ENCODE results near the gene TECR. TPM values are rescaled to one million over a fixed set of nuclear protein-coding genes. Genes with fewer than 3 reads are reported as not detected.

The TECR gene
- total RNA-seq, 1 experiment from 2014 or later, result 164 TPM

DNA sequence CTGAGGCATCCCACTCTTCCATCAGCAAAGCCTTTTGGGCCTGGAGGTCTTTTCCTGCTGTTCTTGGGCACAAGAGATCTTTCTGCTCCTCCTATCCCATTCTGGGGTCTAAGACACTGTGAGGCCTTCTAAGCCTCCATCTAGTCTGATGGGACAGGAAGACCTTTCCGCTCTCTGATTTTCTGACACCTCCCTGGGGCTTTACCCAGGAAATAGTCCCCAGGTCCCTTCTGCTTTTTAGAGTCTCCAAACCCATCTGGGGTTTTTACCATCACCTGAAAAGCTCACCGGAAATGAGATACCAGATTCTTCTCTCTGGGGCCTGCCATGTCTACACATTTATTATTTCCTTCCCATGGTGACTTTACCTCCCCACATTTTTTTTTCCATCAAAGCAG lies 74.6 kb downstream of the TECR start:
- no CpG with 5 or more reads among the region's 2 CpGs for WGBS (ENCODE audit: extremely low coverage, insufficient read length, low lambda C conversion rate)

More for the DNA sequence above, 74.6 kb downstream of the TECR start:
- Mint-ChIP-seq H3K36me3 (ENCODE audit: insufficient read depth in 1 of 3, low read depth in 3 of 3) (peaks cover 0 to 16% (median 7%) of the 10 kb centered on the region in 3 experiments; a peak in 3 of 7 replicates), H3K4me3 (no peak overlapping the region), H3K4me1 (no peaks in the 10 kb centered on the region), H3K27ac (no peak overlapping the region), H3K9me3 (peaks cover 29 to 88% of the 10 kb centered on the region in 2 experiments), H3K27me3 (ENCODE audit: low read depth) (peaks cover 4% of the 10 kb centered on the region)
- Histone ChIP-seq H2BK12ac (ENCODE audit: insufficient read length, low read depth, low read length) (no peak overlapping the region), H3K9me3 (ENCODE audit: control insufficient read depth, low read depth, low read length) (no peaks in the 10 kb centered on the region), H3K79me2 (ENCODE audit: insufficient read depth, low read length) (no peaks in the 10 kb centered on the region), H3K79me1 (ENCODE audit: insufficient read depth, low read depth, low read length, poor library complexity, severe bottlenecking) (no peaks in the 10 kb centered on the region), H4K91ac (ENCODE audit: insufficient read length, low read depth, low read length) (no peak overlapping the region), H3K4ac (ENCODE audit: low read depth, low read length) (no peak overlapping the region), H3K27me3 (ENCODE audit: insufficient read depth, low read length) (no peaks in the 10 kb centered on the region), H3T11ph (ENCODE audit: low read length) (no peak overlapping the region), H4K8ac (replicated peaks; ENCODE audit: insufficient read length, low read depth, low read length) (no peak overlapping the region), H2BK5ac (ENCODE audit: insufficient read length, low read length) (no peak overlapping the region), H3K27ac (ENCODE audit: insufficient read length, low read depth, low read length) (no peak overlapping the region), H3K56ac (ENCODE audit: insufficient read length, low read depth, low read length) (no peak overlapping the region), H2BK120ac (ENCODE audit: low read depth, low read length, poor library complexity, severe bottlenecking) (no peak overlapping the region), H3K14ac (ENCODE audit: insufficient read depth, low read length) (no peak overlapping the region), H3K9ac (ENCODE audit: extremely low read depth, insufficient read length, low read length) (no peak overlapping the region), H2BK15ac (ENCODE audit: low read depth, low read length) (no peak overlapping the region), H3K23ac (ENCODE audit: insufficient read length, low read depth, low read length) (no peak overlapping the region), H3K4me2 (ENCODE audit: insufficient read depth, insufficient read length, low read length) (no peak overlapping the region), H3K18ac (ENCODE audit: insufficient read length, low read depth, low read length) (no peak overlapping the region), H2AFZ (ENCODE audit: low read length) (no peak overlapping the region), H4K5ac (ENCODE audit: insufficient read length, low read depth, low read length) (no peak overlapping the region), H2AK5ac (ENCODE audit: insufficient read length, low read length) (no peak overlapping the region), H4K20me1 (ENCODE audit: control insufficient read depth, insufficient read depth, insufficient read length) (no peaks in the 10 kb centered on the region), H3K4me1 (ENCODE audit: insufficient read depth, low read length) (no peaks in the 10 kb centered on the region), H2BK20ac (ENCODE audit: low read depth, low read length, poor library complexity, severe bottlenecking) (no peak overlapping the region), H3K23me2 (ENCODE audit: insufficient read length, low read depth, low read length, poor library complexity, severe bottlenecking) (no peaks in the 10 kb centered on the region)
- DNase-seq, result no peak
- TF ChIP-seq, protein P1, sequence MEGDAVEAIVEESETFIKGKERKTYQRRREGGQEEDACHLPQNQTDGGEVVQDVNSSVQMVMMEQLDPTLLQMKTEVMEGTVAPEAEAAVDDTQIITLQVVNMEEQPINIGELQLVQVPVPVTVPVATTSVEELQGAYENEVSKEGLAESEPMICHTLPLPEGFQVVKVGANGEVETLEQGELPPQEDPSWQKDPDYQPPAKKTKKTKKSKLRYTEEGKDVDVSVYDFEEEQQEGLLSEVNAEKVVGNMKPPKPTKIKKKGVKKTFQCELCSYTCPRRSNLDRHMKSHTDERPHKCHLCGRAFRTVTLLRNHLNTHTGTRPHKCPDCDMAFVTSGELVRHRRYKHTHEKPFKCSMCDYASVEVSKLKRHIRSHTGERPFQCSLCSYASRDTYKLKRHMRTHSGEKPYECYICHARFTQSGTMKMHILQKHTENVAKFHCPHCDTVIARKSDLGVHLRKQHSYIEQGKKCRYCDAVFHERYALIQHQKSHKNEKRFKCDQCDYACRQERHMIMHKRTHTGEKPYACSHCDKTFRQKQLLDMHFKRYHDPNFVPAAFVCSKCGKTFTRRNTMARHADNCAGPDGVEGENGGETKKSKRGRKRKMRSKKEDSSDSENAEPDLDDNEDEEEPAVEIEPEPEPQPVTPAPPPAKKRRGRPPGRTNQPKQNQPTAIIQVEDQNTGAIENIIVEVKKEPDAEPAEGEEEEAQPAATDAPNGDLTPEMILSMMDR (conservative IDR thresholded peaks at IDR 0.05), result no peak

Measured in H9 (cell line).